ENCODE measurements around the gene OMP.

DNA sequence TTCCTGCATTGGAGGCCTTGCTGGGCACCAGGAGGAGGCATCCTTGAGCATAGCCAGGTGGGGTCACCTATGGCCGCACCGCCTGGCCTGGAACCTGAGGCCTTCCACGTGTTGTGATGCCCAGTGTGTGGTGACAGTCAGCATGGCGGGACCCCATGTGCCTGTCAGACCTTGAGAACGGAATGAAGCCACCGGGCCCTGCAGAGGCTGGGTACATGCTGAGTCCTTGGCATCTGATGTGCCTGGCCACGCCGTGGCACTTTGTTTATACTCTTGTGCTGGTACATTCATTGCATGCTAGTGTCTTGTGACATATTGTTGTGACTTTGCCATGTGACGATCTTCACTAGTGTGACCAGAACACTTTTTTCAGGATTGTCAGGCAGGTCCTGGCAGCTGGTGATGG is 16.9 kb downstream of the OMP start:
- TF ChIP-seq, protein P1, sequence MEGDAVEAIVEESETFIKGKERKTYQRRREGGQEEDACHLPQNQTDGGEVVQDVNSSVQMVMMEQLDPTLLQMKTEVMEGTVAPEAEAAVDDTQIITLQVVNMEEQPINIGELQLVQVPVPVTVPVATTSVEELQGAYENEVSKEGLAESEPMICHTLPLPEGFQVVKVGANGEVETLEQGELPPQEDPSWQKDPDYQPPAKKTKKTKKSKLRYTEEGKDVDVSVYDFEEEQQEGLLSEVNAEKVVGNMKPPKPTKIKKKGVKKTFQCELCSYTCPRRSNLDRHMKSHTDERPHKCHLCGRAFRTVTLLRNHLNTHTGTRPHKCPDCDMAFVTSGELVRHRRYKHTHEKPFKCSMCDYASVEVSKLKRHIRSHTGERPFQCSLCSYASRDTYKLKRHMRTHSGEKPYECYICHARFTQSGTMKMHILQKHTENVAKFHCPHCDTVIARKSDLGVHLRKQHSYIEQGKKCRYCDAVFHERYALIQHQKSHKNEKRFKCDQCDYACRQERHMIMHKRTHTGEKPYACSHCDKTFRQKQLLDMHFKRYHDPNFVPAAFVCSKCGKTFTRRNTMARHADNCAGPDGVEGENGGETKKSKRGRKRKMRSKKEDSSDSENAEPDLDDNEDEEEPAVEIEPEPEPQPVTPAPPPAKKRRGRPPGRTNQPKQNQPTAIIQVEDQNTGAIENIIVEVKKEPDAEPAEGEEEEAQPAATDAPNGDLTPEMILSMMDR (IDR thresholded peaks at IDR 0.05): no peak
- no peak for TF ChIP-seq POLR2A (IDR thresholded peaks at IDR 0.05)

Data from esophagus squamous epithelium (tissue), 4 donors.